ENCODE data around the gene ANKH.

- TF ChIP-seq POLR2AphosphoS5 (IDR thresholded peaks at IDR 0.05): no peak
- TF ChIP-seq EP300 (IDR thresholded peaks at IDR 0.05): no peak
- TF ChIP-seq CTCF (IDR thresholded peaks at IDR 0.05): no peak
Observed at GRCh38 chr5:14900693-14901461, 29.3 kb upstream of the ANKH start.
